Thoracic aorta (tissue), 2 donors: ENCODE data around the gene ZCCHC2. TPM values are rescaled to one million over a fixed set of nuclear protein-coding genes. Genes with fewer than 3 reads are reported as not detected.

Source experiments
- ATAC-seq: fragments of 150-250 bp; one replicate; pipeline ENCODE4 v1.8.0; 2017; ENCODE audit warnings: low read depth; ENCODE audit not compliant: insufficient number of reproducible peaks, low FRiP score
- DNase-seq: peaks from one replicate; pipeline ENCODE4 v3.0.0-alpha.2; 2020; ENCODE audit warnings: low spot score
- H3K27ac ChIP-seq, 2 donors: fragments of 200-600 bp; sonication (generic); 1 replicate in 1 of 2; 2 replicates in 1 of 2; pipeline ENCODE4 v1.5.1; 2016; ENCODE audit warnings: mild to moderate bottlenecking in 2 of 2, moderate library complexity in 2 of 2
- H3K27me3 ChIP-seq: fragments of 200-600 bp; sonication (generic); replicated peaks from 2 replicates; pipeline ENCODE4 v1.6.0; 2016; ENCODE audit warnings: mild to moderate bottlenecking; ENCODE audit not compliant: insufficient read depth
- H3K36me3 ChIP-seq: fragments of 200-600 bp; sonication (generic); one replicate; pipeline ENCODE4 v1.5.1; 2016
- H3K4me1 ChIP-seq, 2 donors: fragments of 200-600 bp; sonication (generic); 1 replicate in 1 of 2; 2 replicates in 1 of 2; pipeline versions ENCODE4 v1.5.1 to v1.6.0; 2016; ENCODE audit warnings: low read depth in 2 of 2, mild to moderate bottlenecking in 1 of 2; ENCODE audit not compliant: control insufficient read depth in 1 of 2
- H3K4me3 ChIP-seq: fragments of 200-600 bp; sonication (generic); 2 replicates; pipeline ENCODE4 v1.5.1; 2016; ENCODE audit warnings: mild to moderate bottlenecking
- H3K9me3 ChIP-seq: fragments of 200-600 bp; sonication (generic); 2 replicates; pipeline ENCODE4 v1.5.1; 2016
- total RNA-seq, 2 donors: library from RNA; depleted of rRNA; stranded (reverse); fragments of >200 nt; gene quantifications; one replicate each; pipeline versions ENCODE4 v1.1.0 to v1.2.3, GENCODE V29; 2016
- TF ChIP-seq, protein P1 (sequence below): fragments of 200-600 bp; sonication (generic); IDR thresholded peaks from one replicate; pipeline ENCODE4 v1.5.1; 2019; ENCODE audit warnings: antibody characterized with exemption

Gene ZCCHC2
- total RNA-seq, 2 donors from 2014 or later = 33.9 to 38.7 TPM

DNA sequence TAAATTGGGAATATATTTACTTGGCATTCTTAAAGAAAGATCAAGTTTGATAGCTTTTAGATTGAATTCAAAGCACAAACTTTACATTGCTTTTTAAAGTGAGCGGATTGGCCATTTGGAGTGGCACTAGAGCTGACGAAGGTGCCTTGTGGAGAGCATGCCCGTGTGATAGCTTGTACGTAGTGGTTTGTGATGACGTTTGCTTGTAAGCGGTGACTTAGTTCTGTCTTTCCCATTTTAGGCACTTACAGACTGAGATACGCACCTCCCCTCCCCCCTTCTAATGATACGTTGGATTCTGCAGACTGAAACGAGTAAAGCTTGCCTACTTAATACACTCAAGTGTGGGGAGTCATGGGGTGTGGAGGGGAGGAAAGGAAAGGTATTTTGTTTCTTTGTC, 53.4 kb downstream of the ZCCHC2 start:
- TF ChIP-seq, protein P1, sequence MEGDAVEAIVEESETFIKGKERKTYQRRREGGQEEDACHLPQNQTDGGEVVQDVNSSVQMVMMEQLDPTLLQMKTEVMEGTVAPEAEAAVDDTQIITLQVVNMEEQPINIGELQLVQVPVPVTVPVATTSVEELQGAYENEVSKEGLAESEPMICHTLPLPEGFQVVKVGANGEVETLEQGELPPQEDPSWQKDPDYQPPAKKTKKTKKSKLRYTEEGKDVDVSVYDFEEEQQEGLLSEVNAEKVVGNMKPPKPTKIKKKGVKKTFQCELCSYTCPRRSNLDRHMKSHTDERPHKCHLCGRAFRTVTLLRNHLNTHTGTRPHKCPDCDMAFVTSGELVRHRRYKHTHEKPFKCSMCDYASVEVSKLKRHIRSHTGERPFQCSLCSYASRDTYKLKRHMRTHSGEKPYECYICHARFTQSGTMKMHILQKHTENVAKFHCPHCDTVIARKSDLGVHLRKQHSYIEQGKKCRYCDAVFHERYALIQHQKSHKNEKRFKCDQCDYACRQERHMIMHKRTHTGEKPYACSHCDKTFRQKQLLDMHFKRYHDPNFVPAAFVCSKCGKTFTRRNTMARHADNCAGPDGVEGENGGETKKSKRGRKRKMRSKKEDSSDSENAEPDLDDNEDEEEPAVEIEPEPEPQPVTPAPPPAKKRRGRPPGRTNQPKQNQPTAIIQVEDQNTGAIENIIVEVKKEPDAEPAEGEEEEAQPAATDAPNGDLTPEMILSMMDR = no peak
- Histone ChIP-seq H3K36me3 (peaks cover 11% of the 10 kb centered on the region), H3K4me1 (peaks cover 0 to 6% of the 10 kb centered on the region in 2 donors), H3K4me3 (no peak overlapping the region), H3K27me3 (no peaks in the 10 kb centered on the region), H3K27ac (no peak overlapping the region), H3K9me3 (no peaks in the 10 kb centered on the region)
- no peak for ATAC-seq
- DNase-seq = no peak

GRCh38 chr18:62576845-62577512, 54.2 kb downstream of the ZCCHC2 start:
- TF ChIP-seq, protein P1 = no peak
- H3K4me1 ChIP-seq = peaks cover 0 to 6% of the 10 kb centered on the region in 2 donors
- DNase-seq = no peak
- no peaks in the 10 kb centered on the region for H3K27me3 ChIP-seq
- H3K36me3 ChIP-seq = peaks cover 11% of the 10 kb centered on the region
- H3K27ac ChIP-seq = no peak overlapping the region
- no peak overlapping the region for H3K4me3 ChIP-seq
- H3K9me3 ChIP-seq = no peaks in the 10 kb centered on the region
- ATAC-seq = no peak

DNA sequence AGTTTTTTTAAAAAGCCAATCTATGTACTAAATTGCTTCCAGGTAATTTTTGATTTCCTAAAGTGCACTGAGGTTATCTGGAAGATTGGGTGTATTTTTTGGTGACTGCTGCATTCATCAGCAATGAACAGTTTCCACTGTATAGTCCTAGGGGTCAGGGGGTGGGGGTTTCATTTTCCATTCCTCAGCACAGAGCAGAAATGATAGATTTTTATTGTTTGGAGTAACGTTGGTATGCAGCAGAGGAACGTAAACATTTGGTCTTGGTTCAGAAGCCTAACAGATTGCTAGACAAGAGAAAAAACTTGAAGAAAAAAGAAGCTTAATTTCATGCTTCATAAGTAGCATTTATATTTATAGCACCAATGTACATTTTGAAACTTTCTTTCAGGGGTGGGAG, 54.9 kb downstream of the ZCCHC2 start:
- H3K27me3 ChIP-seq = no peaks in the 10 kb centered on the region
- H3K9me3 ChIP-seq = no peaks in the 10 kb centered on the region
- ATAC-seq = no peak
- H3K27ac ChIP-seq = no peak overlapping the region
- no peak overlapping the region for H3K4me3 ChIP-seq
- peaks cover 11% of the 10 kb centered on the region for H3K36me3 ChIP-seq
- TF ChIP-seq, protein P1 = no peak
- no peak for DNase-seq
- H3K4me1 ChIP-seq = peaks cover 0 to 6% of the 10 kb centered on the region in 2 donors

- no peak for DNase-seq
- no peak overlapping the region for H3K27ac ChIP-seq
- no peak for ATAC-seq
- peaks cover 9% of the 10 kb centered on the region for H3K36me3 ChIP-seq
- no peak overlapping the region for H3K4me3 ChIP-seq
- H3K9me3 ChIP-seq = no peaks in the 10 kb centered on the region
- H3K4me1 ChIP-seq = peaks cover 4 to 10% of the 10 kb centered on the region in 2 donors
- TF ChIP-seq, protein P1 = no peak
- no peaks in the 10 kb centered on the region for H3K27me3 ChIP-seq
Measured at GRCh38 chr18:62578980-62579511, 56.2 kb downstream of the ZCCHC2 start.

- ATAC-seq = no peak
- TF ChIP-seq, protein P1 = no peak
- Histone ChIP-seq H3K36me3 (no peaks in the 10 kb centered on the region), H3K4me3 (no peak overlapping the region), H3K27ac (no peak overlapping the region), H3K27me3 (no peaks in the 10 kb centered on the region), H3K9me3 (no peaks in the 10 kb centered on the region), H3K4me1 (peaks cover 6 to 16% of the 10 kb centered on the region in 2 donors)
- no peak for DNase-seq
Measured at GRCh38 chr18:62583376-62583775, 60.6 kb downstream of the ZCCHC2 start.
